Bone marrow (tissue), 2 donors: ENCODE results near the gene CLEC18B.
"Not testable (repeated sequence)": the region's sequence is repeated elsewhere in the genome, so short reads cannot be mapped to it uniquely, and the experiment has no call there.

Experiments
- DNase-seq, 2 donors: peaks; one replicate each; lab custom pipeline; 2025; lab: John Stamatoyannopoulos, UW

The CLEC18B gene

DNA sequence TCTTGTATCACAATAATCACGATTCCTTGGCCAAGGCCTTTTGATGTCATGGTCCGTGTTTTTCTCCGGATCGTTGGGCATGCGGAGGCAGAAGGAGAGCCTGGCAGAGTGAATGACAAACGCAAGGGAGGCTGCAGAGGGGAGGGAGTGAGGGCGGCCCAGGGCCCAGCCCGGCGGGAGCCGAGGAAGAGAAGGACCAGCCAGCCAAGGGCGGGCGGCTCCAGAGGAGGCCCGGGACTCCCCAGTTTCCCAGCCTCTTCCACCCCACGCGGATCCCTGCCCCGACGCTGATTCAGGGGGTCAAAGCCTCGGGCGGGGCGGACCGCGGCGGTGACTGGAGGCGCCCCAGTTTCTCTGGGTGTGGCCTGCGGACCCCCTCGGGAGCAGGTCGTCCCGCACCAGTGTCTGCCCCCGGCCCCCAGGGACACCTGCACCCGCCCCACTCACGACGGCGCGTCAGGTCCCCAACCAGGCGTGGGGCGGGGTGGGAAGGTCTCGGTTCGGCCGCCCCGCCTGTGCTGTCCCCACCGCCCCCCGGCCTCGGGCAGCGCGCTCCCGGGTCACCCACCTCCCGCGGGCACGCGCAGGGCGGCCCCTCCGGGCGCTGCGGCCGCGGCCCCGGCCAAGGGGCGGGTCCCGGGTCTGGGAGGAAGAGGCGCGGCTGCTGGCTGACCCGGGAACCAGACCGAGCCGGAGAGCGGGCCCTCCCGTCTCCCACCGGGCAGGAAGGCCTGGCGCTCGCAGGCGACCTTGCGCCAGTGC lies 14.5 kb downstream of the CLEC18B start:
- DNase-seq, result not testable (repeated sequence)

DNA sequence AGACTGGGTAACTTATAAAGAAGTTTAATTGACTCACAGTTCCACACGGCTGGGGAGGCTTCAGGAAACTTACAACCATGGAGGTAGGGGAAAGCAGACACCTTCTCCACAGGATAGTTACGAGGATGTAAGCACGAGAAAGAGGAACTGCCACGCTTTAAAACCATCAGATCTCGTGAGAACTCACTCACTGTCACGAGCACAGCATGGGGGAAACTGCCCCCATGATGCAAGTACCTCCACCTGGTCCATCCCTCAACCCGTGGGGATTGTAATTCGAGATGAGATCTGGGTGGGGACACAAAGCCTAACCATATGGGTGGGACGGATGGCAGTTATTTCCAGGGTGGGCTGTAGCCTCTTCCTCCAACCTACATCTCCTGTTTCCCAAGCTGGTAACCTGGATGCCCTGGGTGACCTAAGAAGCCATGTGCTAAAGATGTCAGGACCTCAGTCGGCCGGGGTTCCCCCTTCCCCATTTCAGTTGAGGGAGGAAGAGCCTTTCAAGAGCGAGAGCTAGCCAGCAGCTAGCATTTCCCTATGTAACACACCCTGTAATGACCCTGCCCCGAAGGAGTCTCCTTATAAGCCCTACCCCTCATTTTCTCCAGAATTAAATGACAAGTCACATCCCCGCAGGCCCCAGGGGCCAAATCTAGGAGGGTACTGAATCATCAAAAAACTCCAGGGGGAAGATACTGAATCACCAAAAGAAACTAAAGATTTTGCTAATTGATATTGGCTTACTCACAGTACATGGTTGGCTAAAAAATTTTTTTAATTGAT lies 16.9 kb downstream of the CLEC18B start:
- DNase-seq, result not testable (repeated sequence)

- not testable (repeated sequence) for DNase-seq
These were observed 21.0 kb downstream of the CLEC18B start for GRCh38 chr16:74400238-74400637.

- DNase-seq, result not testable (repeated sequence)
These were observed 22.9 kb downstream of the CLEC18B start for GRCh38 chr16:74398212-74398895.

DNA sequence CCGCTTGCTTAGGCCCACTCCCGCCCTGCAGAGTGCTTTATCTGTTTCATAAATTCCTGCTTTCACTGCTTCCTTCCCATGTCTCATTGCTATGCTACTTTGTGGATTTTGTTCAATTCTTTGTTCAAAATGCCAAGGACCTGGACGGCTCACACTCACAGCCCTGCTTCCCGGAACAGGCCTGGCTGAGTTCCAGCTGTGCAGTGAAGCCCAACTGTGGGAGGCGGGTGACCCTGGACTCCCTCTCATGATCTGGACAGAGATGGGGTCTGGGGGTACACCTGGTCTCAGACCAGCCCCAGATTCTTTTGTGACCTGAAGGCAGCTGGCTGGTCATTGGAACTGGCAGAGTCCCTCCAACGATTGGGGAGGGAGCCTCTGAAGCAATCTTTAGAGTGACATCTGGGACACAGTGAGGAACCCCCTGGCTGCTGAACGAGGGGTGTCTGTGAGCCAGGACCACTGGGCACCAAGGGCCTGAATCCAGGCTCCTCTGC lies 24.7 kb downstream of the CLEC18B start:
- DNase-seq, result not testable (repeated sequence)

DNA sequence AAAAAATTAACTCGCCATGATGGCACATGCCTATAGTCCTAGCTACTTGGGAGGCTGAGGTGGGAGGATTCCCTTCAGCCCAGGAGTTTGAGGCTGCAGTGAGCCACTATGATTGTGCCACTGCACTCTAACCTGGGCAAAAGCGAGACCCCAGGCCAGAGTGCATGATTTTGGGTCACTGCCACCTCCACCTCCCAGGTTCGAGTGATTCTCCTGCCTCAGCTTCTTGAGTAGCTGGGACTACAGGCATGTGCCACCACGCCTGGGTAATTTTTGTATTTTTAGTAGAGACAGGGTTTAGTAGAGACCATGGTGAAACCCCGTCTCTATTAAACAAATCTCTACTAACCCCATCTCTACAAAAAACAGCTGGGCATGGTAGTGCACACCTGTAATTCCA lies 26.7 kb downstream of the CLEC18B start:
- DNase-seq, result not testable (repeated sequence)

DNA sequence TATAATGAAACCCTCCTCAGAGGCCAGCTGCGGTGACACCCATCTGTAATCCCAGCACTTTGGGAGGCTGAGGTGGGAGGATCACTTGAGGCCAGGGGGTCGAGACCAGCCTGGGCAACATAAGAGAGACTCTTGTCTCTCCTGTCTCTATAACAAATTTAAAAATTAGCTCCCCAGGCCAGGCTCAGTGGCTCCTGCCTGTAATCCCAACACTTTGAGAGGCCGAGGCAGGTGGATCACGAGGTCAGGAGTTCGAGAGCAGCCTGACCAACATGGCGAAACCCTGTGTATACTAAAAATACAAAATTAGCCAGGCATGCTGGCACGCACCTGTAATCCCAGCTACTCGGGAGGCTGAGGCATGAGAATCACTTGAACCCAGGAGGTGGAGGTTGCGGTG lies 27.1 kb downstream of the CLEC18B start:
- not testable (repeated sequence) for DNase-seq

DNA sequence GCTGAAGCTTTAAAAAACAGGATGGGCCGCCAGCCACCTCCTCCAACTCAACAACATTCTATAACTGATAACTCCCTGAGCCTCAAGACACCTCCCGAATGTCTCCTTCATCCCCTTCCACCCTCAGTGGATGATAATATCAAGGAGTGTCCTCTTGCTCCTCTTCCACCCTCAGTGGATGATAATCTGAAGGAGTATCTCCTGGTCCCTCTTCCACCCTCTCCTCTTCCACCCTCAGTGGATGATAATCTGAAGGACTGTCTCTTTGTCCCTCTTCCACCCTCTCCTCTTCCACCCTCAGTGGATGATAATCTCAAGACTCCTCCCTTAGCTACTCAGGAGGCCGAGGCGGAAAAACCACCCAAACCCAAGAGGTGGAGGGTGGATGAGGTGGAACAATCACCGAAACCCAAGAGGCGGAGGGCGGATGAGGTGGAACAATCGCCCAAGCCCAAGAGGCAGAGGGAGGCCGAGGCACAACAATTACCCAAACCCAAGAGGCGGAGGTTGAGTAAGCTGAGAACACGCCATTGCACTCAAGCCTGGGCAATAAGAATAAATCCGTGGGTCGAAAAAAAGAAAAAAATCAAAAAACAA lies 29.7 kb downstream of the CLEC18B start:
- not testable (repeated sequence) for DNase-seq

DNA sequence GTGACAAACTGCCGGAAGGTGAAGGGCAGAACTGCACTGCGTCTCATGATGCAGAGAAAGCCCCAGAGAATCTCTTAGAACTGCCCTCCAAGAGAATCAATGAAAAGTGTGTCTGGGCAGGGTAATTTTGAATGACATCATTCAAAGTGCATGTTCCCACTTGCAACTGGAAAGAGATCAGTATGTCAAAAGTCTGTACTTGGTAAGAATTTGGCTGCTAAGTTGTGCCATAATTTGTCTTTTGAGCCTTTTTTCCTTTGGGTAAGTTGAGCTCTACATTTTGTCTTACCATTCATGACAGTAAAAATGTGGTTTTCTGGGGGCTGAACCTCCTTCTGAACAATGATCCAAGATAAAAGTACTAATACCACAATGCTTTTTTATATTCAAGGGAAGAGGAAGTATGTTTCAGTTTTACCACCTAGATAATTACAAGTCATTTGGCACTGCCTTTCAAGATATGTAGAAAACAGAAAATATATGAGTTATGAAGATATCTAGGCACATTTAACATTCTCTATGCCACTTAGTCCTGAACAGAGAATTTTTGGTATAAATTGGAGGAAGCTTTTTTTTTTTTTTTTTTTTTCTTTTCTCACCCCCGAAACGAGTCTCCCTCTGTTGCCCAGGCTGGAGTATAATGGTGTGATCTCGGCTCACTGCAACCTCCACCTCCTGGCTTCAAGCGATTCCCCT lies 38.8 kb downstream of the CLEC18B start:
- not testable (repeated sequence) for DNase-seq

GRCh38 chr16:74373847-74374184 lies 47.5 kb downstream of the CLEC18B start:
- not testable (repeated sequence) for DNase-seq

DNA sequence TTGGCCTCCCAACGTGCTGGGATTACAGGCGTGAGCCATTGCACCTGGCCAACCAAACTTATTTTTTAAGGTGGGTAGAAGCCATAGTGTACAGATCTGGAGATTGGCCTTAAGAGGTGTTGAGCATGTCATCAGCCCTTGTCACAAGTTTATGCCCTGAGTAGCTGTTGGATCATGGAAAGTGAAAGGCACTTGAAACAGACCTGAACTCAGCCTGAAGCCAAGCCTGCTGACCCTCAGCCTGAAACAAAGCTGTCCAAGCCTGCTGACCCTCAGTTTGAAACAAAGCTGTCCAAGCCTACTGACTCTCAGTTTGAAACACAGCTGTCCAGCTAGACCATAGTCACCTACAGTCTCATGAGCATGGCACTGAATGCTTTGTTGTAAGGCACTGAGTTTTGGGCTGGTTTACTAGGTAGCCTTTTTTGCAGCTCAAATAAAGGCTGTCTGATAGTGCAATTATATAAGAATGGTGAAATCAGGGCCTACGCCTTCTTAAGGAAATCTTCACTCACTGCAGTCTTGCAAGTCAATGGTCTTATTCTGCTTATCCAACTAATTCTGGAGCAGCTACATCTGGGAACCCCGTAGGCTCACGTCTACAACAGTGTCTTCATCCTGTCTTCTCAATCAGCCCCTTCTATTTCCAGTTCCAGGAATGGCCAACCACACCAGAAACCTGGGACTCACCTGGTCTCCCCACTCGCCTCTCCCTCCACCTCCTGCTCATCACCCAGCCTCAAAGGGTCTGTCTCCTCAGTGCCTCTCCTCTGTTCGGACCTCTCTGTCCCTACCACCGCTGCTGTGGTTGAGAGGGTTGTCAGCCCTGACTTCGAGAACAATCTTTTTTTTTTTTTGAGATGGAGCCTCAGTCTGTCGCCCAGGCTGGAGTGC lies 48.1 kb downstream of the CLEC18B start:
- DNase-seq, result no peak

DNA sequence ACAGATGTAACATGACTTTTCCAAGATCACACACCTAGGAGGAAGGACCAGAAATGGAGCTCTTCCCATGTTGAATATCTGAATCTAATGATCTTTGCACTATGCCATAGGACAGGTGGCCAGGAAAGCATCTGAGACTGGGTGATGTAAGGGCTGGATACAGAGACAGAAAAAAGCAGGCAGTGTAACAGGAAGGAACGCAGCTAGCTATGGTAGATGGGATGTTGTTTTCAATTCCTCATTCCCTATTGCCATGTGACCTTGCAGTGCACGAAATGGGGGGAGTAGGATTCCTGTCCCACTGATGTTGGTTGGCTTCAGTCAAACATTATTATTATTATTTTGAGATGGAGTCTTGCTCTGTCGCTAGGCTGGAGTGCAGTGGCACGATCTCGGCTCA lies 48.9 kb downstream of the CLEC18B start:
- DNase-seq, result no peak

DNA sequence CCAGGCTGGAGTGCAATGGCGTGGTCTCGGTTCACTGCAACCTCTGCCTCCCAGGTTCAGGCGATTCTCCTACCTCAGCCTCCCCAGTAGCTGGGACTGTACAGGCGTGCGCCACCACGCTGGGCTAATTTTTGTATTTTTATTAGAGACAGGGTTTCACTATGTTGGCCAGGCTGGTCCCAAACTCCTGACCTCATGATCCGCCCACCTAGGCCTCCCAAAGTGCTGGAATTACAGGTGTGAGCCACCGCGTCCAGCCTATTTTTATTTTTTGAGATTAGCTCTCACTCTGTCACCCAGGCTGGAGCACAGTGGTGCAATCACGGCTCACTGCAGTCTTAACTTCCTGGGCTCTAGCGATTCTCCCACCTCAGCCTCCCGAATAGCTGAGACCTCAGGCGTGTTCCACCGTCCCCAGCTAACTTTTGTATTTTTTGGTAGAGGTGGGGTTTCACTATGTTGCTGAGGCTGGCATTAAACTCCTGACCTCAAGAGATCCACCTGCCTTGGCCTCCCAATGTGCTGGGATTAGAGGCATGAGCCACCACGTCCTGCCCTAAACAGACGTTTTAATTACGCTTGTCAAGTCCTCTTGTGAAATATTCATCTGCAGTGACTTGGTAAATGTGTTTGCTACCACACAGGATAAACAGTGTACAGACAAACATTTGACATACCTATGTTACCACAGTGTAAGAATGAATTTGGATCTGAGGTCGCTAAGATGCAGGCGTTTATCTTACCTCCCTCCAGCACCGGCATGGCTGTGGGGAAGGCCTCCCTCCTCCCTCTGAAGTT lies 50.7 kb downstream of the CLEC18B start:
- not testable (repeated sequence) for DNase-seq

DNA sequence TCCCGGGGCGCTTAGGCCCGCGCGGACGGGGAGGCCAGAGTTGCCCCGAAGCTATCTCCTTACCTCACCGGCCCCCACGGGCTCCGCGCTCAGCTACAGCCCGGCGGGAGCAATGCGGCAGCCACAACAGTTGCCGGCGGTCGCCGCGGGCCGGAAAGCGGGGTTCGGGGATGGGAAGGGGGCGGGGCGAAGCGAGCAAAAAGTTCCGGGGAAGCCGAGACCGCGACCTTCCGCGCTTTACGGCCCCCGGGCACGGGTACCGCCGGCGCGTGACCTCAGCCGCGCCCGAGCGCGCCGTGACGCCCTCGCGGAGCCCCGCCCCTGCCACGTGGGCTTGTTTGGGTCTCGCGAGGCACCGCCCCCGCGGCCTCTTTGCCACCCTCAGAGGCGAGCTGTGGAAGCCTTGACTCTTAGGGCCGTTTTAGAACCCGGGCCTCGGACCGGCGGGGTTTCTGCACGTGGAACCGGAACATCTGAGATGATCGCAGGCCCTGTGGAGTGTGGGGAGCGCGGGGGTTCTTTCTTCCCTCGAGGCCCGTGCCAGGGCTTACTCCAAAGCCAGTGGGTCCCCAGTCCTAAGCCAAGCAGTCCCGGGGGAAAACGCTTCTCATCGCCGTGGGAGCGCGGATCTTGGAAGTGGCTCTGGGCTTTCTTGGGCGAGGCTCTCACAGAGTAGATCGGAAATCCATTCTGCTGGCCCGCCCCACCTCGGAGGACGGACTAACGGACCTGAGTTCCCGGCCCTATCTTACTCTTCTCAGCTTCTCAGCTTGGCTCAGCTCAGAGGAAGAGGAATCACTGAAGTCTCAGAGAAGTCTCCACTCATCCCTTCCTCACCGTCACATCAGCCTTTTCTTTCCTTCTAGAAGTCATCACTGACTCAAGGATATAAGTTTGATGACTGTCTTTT lies 53.0 kb downstream of the CLEC18B start:
- DNase-seq, result peak; percentile 88 to 98

- not testable (repeated sequence) for DNase-seq
These were observed 53.7 kb downstream of the CLEC18B start for GRCh38 chr16:74367469-74368001.

DNA sequence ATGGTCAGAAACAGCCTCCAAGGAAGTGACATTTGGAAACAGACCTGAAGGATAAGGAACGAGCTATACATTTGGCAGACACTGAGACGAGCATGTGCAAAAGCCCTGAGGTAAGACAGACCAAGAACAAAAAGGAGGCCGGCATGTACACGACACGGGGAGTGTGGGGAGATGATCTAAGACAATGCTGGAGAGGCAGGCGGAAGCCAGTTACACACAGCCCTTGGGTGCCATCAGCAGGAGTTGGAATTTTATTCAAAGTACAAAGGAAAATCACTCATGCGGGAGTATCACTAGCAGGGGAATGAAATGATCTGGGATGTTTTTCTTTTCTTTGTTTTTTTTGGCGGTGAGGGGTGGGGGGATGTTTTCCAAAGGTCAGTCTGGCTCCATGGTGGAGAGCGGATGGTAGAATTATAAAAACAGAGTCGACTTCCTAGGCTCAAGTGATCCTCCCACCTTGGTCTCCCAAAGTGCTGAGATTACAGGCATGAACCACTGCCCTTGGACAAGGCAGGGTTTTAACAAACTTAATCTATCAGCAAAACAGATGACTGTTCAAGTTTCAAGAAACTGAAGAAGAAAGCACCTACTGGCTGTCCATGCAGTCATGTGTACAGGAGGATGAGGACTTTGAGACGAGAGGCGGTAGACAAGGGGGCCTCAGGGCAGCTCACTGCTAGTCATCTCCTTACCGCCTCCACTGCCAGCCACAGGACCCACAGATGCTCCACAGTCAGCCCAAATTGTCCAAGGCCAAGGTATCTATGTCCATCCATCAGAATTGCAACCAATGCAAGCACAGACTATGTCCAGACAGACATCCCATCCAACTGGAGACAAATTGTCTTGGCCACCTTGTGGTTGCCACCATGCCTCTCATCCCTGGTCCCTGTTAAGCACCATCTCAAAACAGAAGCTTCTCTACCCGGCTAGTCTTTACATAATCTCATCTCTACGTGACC lies 59.4 kb downstream of the CLEC18B start:
- not testable (repeated sequence) for DNase-seq
